ENCODE data around the gene DLG1.

Gene DLG1

GRCh38 chr3:197296545-197296944 is 1.9 kb downstream of the DLG1 start:
- H3F3A ChIP-seq (ENCODE audit: insufficient read depth, low read length), result peaks cover 35% of the 10 kb centered on the region
- peak overlapping the region; percentile 92 for H3K4me3 ChIP-seq (ENCODE audit: low read length)
- H3K79me2 ChIP-seq (ENCODE audit: low read length), result peaks cover 44% of the 10 kb centered on the region
- H3K9ac ChIP-seq (ENCODE audit: low read length), result peak overlapping the region; percentile 73; the same call in 1 of the 2 replicates
- no peaks in the 10 kb centered on the region for H3K9me2 ChIP-seq (replicated peaks; ENCODE audit: insufficient read depth, low read length)
- peaks cover 14% of the 10 kb centered on the region for H3K27me3 ChIP-seq (replicated peaks; ENCODE audit: insufficient read depth, low read length)
- peaks cover 43% of the 10 kb centered on the region for H3K4me1 ChIP-seq (ENCODE audit: low read length)
- peak overlapping the region; percentile 50 for H3K4me2 ChIP-seq (ENCODE audit: low read depth, low read length)
- no peaks in the 10 kb centered on the region for H3K9me3 ChIP-seq (replicated peaks; ENCODE audit: insufficient read depth, low read length)
- H3K36me3 ChIP-seq (replicated peaks; ENCODE audit: insufficient read depth, low read length), result peaks cover 1% of the 10 kb centered on the region
- H3K27ac ChIP-seq (ENCODE audit: low read length), result no peak overlapping the region; the same call in 1 of the 2 replicates
- TF ChIP-seq EZH2phosphoT487 (IDR thresholded peaks at IDR 0.05; ENCODE audit: low read length) (no peak), EZH2 (optimal IDR thresholded peaks at IDR 0.05; ENCODE audit: low read depth, low read length) (no peak), CTCF (IDR thresholded peaks at IDR 0.05; ENCODE audit: low read length) (no peak)
- H4K20me1 ChIP-seq (ENCODE audit: insufficient read depth, low read length), result 0 out of 2 replicates have a peak, but pooled peaks cover 4% of the 10 kb centered on the region
- no peak for DNase-seq
- no peak overlapping the region for H2AFZ ChIP-seq (ENCODE audit: low read length)

GRCh38 chr3:197295871-197296270 is 2.5 kb downstream of the DLG1 start:
- H3K9ac ChIP-seq (ENCODE audit: low read length), result no peak overlapping the region

GRCh38 chr3:197293605-197294237 is 4.7 kb downstream of the DLG1 start:
- H3K9ac ChIP-seq (ENCODE audit: low read length), result no peak overlapping the region
- peaks cover 35% of the 10 kb centered on the region for H3F3A ChIP-seq (ENCODE audit: insufficient read depth, low read length)
- no peaks in the 10 kb centered on the region for H3K9me2 ChIP-seq (replicated peaks; ENCODE audit: insufficient read depth, low read length)
- no peak overlapping the region for H3K4me3 ChIP-seq (ENCODE audit: low read length)
- H3K9me3 ChIP-seq (replicated peaks; ENCODE audit: insufficient read depth, low read length), result no peaks in the 10 kb centered on the region
- no peak overlapping the region for H2AFZ ChIP-seq (ENCODE audit: low read length)
- peaks cover 38% of the 10 kb centered on the region for H3K4me1 ChIP-seq (ENCODE audit: low read length)
- H4K20me1 ChIP-seq (ENCODE audit: insufficient read depth, low read length), result 0 out of 2 replicates have a peak, but pooled peaks cover 8% of the 10 kb centered on the region
- H3K36me3 ChIP-seq (replicated peaks; ENCODE audit: insufficient read depth, low read length), result peaks cover 17% of the 10 kb centered on the region
- TF ChIP-seq CTCF (IDR thresholded peaks at IDR 0.05; ENCODE audit: low read length), result no peak
- no peak for TF ChIP-seq EZH2 (optimal IDR thresholded peaks at IDR 0.05; ENCODE audit: low read depth, low read length)
- no peak for TF ChIP-seq EZH2phosphoT487 (IDR thresholded peaks at IDR 0.05; ENCODE audit: low read length)
- no peak for DNase-seq
- H3K4me2 ChIP-seq (ENCODE audit: low read depth, low read length), result peak overlapping the region; percentile 23; the same call in 1 of the 2 replicates
- peaks cover 69% of the 10 kb centered on the region for H3K79me2 ChIP-seq (ENCODE audit: low read length)
- no peaks in the 10 kb centered on the region for H3K27me3 ChIP-seq (replicated peaks; ENCODE audit: insufficient read depth, low read length)
- no peak overlapping the region for H3K27ac ChIP-seq (ENCODE audit: low read length)

More at GRCh38 chr3:197295871-197296270, 2.5 kb downstream of the DLG1 start:
- Histone ChIP-seq H3K9me2 (replicated peaks; ENCODE audit: insufficient read depth, low read length) (no peaks in the 10 kb centered on the region), H3K27ac (ENCODE audit: low read length) (no peak overlapping the region), H3K4me2 (ENCODE audit: low read depth, low read length) (peak overlapping the region; percentile 50; the same call in 1 of the 2 replicates), H3K79me2 (ENCODE audit: low read length) (peaks cover 50% of the 10 kb centered on the region), H3K4me1 (ENCODE audit: low read length) (peaks cover 43% of the 10 kb centered on the region), H3K27me3 (replicated peaks; ENCODE audit: insufficient read depth, low read length) (peaks cover 14% of the 10 kb centered on the region), H3K36me3 (replicated peaks; ENCODE audit: insufficient read depth, low read length) (peaks cover 8% of the 10 kb centered on the region), H3K4me3 (ENCODE audit: low read length) (no peak overlapping the region), H3K9me3 (replicated peaks; ENCODE audit: insufficient read depth, low read length) (no peaks in the 10 kb centered on the region), H4K20me1 (ENCODE audit: insufficient read depth, low read length) (0 out of 2 replicates have a peak, but pooled peaks cover 4% of the 10 kb centered on the region), H3F3A (ENCODE audit: insufficient read depth, low read length) (peaks cover 35% of the 10 kb centered on the region), H2AFZ (ENCODE audit: low read length) (no peak overlapping the region)
- DNase-seq, result peak; percentile 18
- TF ChIP-seq CTCF (IDR thresholded peaks at IDR 0.05; ENCODE audit: low read length) (no peak), EZH2 (optimal IDR thresholded peaks at IDR 0.05; ENCODE audit: low read depth, low read length) (no peak), EZH2phosphoT487 (IDR thresholded peaks at IDR 0.05; ENCODE audit: low read length) (no peak)

Measured in MM.1S (cell line).